ENCODE measurements around the gene LDLRAD3.

DNA sequence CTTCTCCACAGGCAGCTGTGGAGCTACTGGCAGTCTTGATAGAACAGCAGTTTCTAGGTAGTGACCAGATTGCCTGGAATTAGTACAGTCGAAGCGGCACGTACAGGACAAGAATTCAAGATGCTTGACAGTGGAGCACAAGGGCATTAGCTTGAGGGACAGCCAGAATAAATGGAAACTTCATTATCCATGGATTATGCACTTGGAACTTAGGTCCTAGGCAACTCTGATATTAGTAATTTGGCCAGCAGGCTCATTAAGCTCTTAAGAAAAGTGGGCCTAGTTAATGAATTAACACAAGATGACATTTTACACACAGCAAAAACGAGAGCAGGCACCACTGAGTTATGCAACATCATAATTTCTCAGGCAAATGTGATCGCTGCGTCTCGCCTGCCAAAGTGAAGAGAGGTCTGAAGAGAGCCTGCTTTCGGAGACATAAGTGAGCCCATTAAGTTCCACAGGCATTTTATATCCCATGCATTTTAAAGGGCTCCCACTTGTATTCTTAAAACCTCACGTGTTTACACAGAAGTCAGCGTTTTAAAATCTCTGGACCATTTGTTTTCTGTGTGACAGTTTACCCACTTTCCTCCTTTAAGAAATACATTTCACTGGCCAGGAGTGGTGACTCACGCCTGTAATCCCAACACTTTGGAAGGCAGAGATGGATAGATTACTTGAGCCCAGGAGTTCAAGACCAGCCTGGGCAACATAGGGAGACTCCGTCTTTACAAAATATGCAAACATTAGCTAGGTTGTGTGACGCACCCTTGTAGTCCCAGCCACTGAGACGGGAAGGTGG is 279.2 kb downstream of the LDLRAD3 start:
- TF ChIP-seq, protein P1, sequence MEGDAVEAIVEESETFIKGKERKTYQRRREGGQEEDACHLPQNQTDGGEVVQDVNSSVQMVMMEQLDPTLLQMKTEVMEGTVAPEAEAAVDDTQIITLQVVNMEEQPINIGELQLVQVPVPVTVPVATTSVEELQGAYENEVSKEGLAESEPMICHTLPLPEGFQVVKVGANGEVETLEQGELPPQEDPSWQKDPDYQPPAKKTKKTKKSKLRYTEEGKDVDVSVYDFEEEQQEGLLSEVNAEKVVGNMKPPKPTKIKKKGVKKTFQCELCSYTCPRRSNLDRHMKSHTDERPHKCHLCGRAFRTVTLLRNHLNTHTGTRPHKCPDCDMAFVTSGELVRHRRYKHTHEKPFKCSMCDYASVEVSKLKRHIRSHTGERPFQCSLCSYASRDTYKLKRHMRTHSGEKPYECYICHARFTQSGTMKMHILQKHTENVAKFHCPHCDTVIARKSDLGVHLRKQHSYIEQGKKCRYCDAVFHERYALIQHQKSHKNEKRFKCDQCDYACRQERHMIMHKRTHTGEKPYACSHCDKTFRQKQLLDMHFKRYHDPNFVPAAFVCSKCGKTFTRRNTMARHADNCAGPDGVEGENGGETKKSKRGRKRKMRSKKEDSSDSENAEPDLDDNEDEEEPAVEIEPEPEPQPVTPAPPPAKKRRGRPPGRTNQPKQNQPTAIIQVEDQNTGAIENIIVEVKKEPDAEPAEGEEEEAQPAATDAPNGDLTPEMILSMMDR (conservative IDR thresholded peaks at IDR 0.05 in 1 of 2, IDR thresholded peaks at IDR 0.05 in 1 of 2; ENCODE audit: extremely low read depth in 1 of 2, insufficient read depth in 1 of 2, low read depth in 1 of 2, low read length in 2 of 2) = no peak
- TF ChIP-seq EZH2 (IDR thresholded peaks at IDR 0.05; ENCODE audit: borderline replicate concordance, low read length) = no peak

Data from mammary epithelial cell (primary cell).